Spleen (tissue), 11 donors: ENCODE data around the gene SKI. TPM values are rescaled to one million over a fixed set of nuclear protein-coding genes. Genes with fewer than 3 reads are reported as not detected.

Experiments used
- DNase-seq: peaks from one replicate; pipeline ENCODE4 v3.0.0-alpha.2; 2020
- H3K27ac ChIP-seq, 8 donors: fragments of 200-600 bp; sonication (generic) in 7 of 8; 1 replicate in 4 of 8; 2 replicates in 4 of 8; pipeline versions ENCODE4 v1.5.0 to v1.8.0; 2016 to 2021; ENCODE audit warnings: inconsistent platforms in 4 of 8, mild to moderate bottlenecking in 4 of 8, moderate library complexity in 1 of 8
- H3K27me3 ChIP-seq, 7 donors: fragments of 200-600 bp; sonication (generic) in 6 of 7; replicated peaks in 1 of 7; 1 replicate in 4 of 7; 2 replicates in 3 of 7; pipeline versions ENCODE4 v1.5.0 to v1.8.0; 2016 to 2021; ENCODE audit warnings: inconsistent platforms in 3 of 7, mild to moderate bottlenecking in 1 of 7
- H3K36me3 ChIP-seq, 6 donors: fragments of 200-600 bp; sonication (generic) in 5 of 6; 1 replicate in 4 of 6; 2 replicates in 2 of 6; pipeline versions ENCODE4 v1.5.0 to v1.8.0; 2016 to 2021; ENCODE audit warnings: inconsistent platforms in 2 of 6
- H3K4me1 ChIP-seq, 6 donors: fragments of 200-600 bp; sonication (generic) in 5 of 6; 1 replicate in 3 of 6; 2 replicates in 3 of 6; pipeline versions ENCODE4 v1.5.0 to v1.8.0; 2016 to 2021; ENCODE audit warnings: inconsistent platforms in 3 of 6
- H3K4me3 ChIP-seq, 8 donors: fragments of 200-600 bp; sonication (generic) in 7 of 8; 1 replicate in 4 of 8; 2 replicates in 4 of 8; pipeline versions ENCODE4 v1.5.0 to v1.8.0; 2016 to 2021; ENCODE audit warnings: inconsistent platforms in 4 of 8, mild to moderate bottlenecking in 4 of 8, moderate library complexity in 2 of 8
- H3K9me3 ChIP-seq, 8 donors: fragments of 200-600 bp; sonication (generic) in 7 of 8; 1 replicate in 4 of 8; 2 replicates in 4 of 8; pipeline versions ENCODE4 v1.5.0 to v1.8.0; 2016 to 2021; ENCODE audit warnings: inconsistent platforms in 4 of 8
- POLR2A ChIP-seq, 3 donors: fragments of 450-650 bp; IDR thresholded peaks; one replicate each; pipeline ENCODE4 v1.5.1; 2017; ENCODE audit warnings: antibody characterized with exemption in 3 of 3, mild to moderate bottlenecking in 1 of 3
- POLR2AphosphoS5 ChIP-seq, 3 donors: sonication (generic); formaldehyde crosslinking; IDR thresholded peaks; one replicate each; pipeline ENCODE4 v1.5.1; 2017; ENCODE audit warnings: antibody characterized with exemption in 3 of 3
- WGBS, 5 donors: extraction: QIAGEN DNeasy Blood & Tissue Kit in 3 of 5; methylation state at CpG; one replicate each; pipeline versions ENCODE4 v1.1.5 to v1.1.7; 2013 to 2018; 5-methylcytosine and 5-hydroxymethylcytosine counted together
- intact Hi-C: fragments of 100-400 bp; cut with DNase I; formaldehyde crosslinking; loops from one replicate; pipeline ENCODE4 v1.15.0; 2023; ENCODE audit warnings: low total_unique reads
- polyA plus RNA-seq, 3 donors: library from polyadenylated mRNA; stranded (reverse); fragments of 200-250 nt; gene quantifications; one replicate each; pipeline ENCODE4 v1.2.1, GENCODE V29; 2013
- total RNA-seq, 7 donors: library from RNA; depleted of rRNA in 3 of 7; stranded (reverse); fragments of >200 nt in 3 of 7; fragmentation: NEBNext Ultra II Directional in 4 of 7; extraction: Animal tissue kit (Norgen Biotek cat#: 25700) in 4 of 7; gene quantifications; one replicate each; pipeline versions ENCODE4 v1.1.0 to v1.2.1, GENCODE V29; 2016 to 2021
- TF ChIP-seq, protein P1 (sequence below), 11 experiments: fragments of 200-600 bp in 7 of 11; fragments of 450-650 bp in 4 of 11; sonication (generic) in 4 of 11; IDR thresholded peaks in 8 of 11; conservative IDR thresholded peaks in 3 of 11; 1 replicate in 7 of 11; 2 replicates in 4 of 11; pipeline versions ENCODE4 v1.4.0 to v1.8.0; 2016 to 2021; ENCODE audit warnings: antibody characterized with exemption in 11 of 11, inconsistent platforms in 4 of 11, mild to moderate bottlenecking in 1 of 11
- donor health status: healthy with polysubstance abuse.
- donor health status: DM: no; HTN: no; CAD: no; lungs with moderate emphysema.
- donor health status: DM: no; HTN: no; CAD: no.
- donor health status: Bipolar disorder and iron deficiency.
- donor health status: healthy.
- donor health status: DM: no; HTN: no; CAD: no.
- donor health status: DM: yes; HTN: yes; CAD: no.

The SKI gene
- total and polyA plus RNA-seq, 10 donors, result 4.4 to 100.0 (median 54.3) TPM

DNA sequence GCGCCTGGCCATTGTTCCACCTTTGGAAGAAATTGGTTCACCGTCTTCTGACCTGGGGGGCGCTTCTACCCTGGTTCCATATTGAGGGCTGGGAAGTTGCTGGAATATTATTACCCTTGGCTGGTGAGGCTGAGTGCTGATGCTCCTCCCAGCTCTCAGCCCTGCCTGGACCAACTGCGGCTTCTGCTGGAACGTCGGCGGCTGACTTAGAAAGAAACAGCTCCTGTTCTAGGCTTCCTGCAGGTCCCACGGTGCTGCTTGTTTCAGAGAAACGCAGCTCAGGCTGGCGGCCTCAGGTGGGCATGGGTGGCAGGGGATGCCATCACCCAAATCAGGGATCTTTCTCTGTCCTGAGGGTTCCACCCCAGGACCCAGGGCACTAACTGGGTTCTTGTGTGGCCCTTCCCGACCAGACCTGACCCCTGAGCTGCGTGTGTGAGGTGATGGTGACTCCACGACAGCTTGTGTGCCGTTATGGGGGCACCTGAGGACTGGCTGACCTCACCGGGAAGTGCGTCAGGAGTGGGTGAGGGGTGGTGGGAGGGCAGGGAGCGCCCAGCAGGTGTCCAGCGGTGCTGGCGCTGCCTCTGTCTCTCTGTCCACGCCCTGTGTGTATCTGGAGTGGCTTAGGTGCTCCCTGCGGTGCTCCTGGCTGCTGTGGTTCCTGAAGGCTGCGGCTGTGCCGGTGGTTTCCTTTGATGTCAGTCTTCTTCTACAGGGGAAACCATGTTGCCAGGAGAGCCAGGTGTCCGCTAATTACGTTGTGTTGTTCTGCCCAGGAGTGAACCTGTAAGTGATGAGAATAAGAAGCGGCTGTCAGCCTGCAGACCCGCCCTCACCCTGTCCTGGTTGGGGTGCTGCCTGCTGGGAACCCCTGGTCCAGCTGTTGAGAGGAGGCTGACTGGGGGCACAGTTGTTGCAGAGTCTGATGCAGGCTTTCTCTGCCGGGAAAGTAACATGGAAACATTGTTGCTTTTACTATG, 8.9 kb downstream of the SKI start:
- DNase-seq, result peak; percentile 72
- Histone ChIP-seq H3K27ac (peak overlapping the region; percentile 13 to 92 (median 40)), H3K4me1 (peaks cover 81 to 100% (median 100%) of the 10 kb centered on the region in 6 donors), H3K36me3 (peaks cover 0 to 18% (median 3%) of the 10 kb centered on the region in 6 donors), H3K9me3 (no peaks in the 10 kb centered on the region), H3K4me3 (peak overlapping the region in 1 of 8 donors; percentile 11), H3K27me3 (no peaks in the 10 kb centered on the region)
- WGBS, 5 donors, result 65 to 80% (median 72%) methylated on average over 14 to 28 of the region's 28 CpGs
- TF ChIP-seq POLR2AphosphoS5 (IDR thresholded peaks at IDR 0.05) (peak in 1 of 3 donors; percentile 10), POLR2A (IDR thresholded peaks at IDR 0.05) (no peak)
- intact Hi-C loops, result loop anchor here (10.0 kb wide), 1 partner anchor 58 kb away; no protein-coding TSS in a partner anchor

DNA sequence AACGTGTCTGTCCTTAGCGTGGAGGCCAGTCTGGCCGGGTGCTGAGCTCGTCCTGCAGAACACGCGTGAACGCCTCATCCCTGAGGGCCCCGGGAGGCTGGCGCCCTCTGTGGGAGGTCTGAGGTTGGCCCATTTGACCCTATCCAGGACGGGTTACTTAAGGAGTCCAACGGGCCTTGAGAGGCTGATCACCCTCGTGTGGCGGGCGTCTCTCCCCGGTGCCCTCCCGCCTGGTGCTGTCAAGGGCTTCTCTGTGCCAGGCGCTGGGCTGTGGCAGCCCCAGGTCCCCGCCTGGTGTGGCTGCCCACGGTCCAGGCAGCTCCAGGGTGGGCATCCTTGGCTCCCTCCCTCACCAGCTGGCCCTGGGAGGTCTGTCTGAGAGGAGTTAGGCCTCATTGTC, 9.7 kb downstream of the SKI start:
- Histone ChIP-seq H3K4me1 (peaks cover 78 to 100% (median 100%) of the 10 kb centered on the region in 6 donors), H3K4me3 (peak overlapping the region in 1 of 8 donors; percentile 11), H3K9me3 (no peaks in the 10 kb centered on the region), H3K27me3 (no peaks in the 10 kb centered on the region), H3K36me3 (peaks cover 0 to 20% (median 3%) of the 10 kb centered on the region in 6 donors), H3K27ac (peak overlapping the region in 7 of 8 donors; percentile 19 to 92 (median 51))
- TF ChIP-seq, protein P1, sequence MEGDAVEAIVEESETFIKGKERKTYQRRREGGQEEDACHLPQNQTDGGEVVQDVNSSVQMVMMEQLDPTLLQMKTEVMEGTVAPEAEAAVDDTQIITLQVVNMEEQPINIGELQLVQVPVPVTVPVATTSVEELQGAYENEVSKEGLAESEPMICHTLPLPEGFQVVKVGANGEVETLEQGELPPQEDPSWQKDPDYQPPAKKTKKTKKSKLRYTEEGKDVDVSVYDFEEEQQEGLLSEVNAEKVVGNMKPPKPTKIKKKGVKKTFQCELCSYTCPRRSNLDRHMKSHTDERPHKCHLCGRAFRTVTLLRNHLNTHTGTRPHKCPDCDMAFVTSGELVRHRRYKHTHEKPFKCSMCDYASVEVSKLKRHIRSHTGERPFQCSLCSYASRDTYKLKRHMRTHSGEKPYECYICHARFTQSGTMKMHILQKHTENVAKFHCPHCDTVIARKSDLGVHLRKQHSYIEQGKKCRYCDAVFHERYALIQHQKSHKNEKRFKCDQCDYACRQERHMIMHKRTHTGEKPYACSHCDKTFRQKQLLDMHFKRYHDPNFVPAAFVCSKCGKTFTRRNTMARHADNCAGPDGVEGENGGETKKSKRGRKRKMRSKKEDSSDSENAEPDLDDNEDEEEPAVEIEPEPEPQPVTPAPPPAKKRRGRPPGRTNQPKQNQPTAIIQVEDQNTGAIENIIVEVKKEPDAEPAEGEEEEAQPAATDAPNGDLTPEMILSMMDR (IDR thresholded peaks at IDR 0.05 in 8 of 11, conservative IDR thresholded peaks at IDR 0.05 in 3 of 11), result peak in 3 of 11 experiments; percentile 22 to 35 (median 30)
- TF ChIP-seq POLR2A (IDR thresholded peaks at IDR 0.05) (no peak), POLR2AphosphoS5 (IDR thresholded peaks at IDR 0.05) (peak in 1 of 3 donors; percentile 55)
- DNase-seq, result peak; percentile 79
- 64 to 80% (median 73%) methylated on average over 17 to 19 of the region's 19 CpGs for WGBS, 5 donors
- intact Hi-C loops, result loop anchor here (10.0 kb wide), 1 partner anchor 57 kb away; no protein-coding TSS in a partner anchor

DNA sequence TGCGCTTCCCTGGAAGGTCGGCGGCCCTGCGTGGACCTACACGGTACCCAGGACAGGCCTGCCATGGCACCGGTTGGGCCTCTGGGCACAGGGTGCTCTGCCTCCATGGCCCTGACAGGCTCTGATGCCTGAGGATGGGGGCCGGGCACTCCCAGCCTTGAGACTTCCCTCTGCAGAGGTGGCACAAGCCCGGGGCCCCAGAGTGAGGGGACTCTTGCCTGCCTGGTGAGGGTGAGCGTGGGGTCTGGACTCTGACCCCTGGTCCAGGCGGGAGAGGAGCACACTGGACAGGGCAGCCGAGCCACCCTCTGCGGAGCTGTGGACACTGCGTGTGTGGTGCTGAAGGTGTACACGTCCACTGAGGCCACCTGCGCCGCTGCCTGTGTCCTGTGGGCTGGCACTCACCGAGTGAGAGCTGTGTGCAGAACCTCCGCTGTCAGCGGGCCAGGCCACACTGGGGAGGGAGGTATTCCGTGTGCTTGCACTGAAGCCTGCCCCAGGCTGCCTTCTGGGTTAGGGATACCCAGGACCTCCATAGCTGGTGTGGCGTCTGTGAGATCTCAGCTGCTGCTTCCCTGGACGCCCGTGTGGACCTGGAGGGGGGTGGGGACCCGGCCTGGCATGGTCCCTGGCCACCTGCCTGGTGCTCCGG, 10.4 kb downstream of the SKI start:
- intact Hi-C loops, result loop anchor here (10.0 kb wide), 1 partner anchor 56 kb away; no protein-coding TSS in a partner anchor
- H3K4me3 ChIP-seq, result no peak overlapping the region
- H3K9me3 ChIP-seq, result no peaks in the 10 kb centered on the region
- peak overlapping the region in 6 of 8 donors; percentile 19 to 92 (median 53) for H3K27ac ChIP-seq
- WGBS, 5 donors, result 84 to 89% (median 86%) methylated on average over 14 to 25 of the region's 25 CpGs
- H3K27me3 ChIP-seq, result no peaks in the 10 kb centered on the region
- TF ChIP-seq POLR2A (IDR thresholded peaks at IDR 0.05) (no peak), POLR2AphosphoS5 (IDR thresholded peaks at IDR 0.05) (peak in 1 of 3 donors; percentile 35)
- peak; percentile 76 for DNase-seq
- H3K4me1 ChIP-seq, result peaks cover 79 to 100% (median 100%) of the 10 kb centered on the region in 6 donors
- H3K36me3 ChIP-seq, result peaks cover 0 to 27% (median 3%) of the 10 kb centered on the region in 6 donors

DNA sequence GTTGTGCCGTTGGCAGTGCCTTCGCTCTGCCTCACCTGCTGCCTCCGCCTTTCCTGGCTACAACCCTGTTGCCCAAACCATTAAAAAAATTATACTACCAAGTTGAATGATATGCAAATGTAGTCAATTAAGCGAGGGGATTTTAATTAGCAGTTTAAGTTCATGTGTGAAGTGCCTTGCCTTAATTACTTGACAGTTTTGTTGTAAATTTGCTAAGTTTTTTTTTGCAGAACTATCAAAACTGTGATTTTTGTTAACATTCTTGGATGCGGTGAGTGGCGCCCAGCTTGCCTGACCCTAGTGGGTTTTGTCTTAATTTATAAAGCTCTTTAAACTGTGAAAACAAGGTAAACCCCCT, 10.9 kb downstream of the SKI start:
- 89 to 96% (median 93%) methylated on average over 6 of the region's 6 CpGs for WGBS, 5 donors
- no peak for DNase-seq
- no peak overlapping the region for H3K4me3 ChIP-seq
- H3K27me3 ChIP-seq, result no peaks in the 10 kb centered on the region
- peaks cover 78 to 100% (median 98%) of the 10 kb centered on the region in 6 donors for H3K4me1 ChIP-seq
- intact Hi-C loops, result loop anchor here (10.0 kb wide), 1 partner anchor 56 kb away; no protein-coding TSS in a partner anchor
- peak overlapping the region in 2 of 8 donors; percentile 66 to 92 for H3K27ac ChIP-seq
- peaks cover 0 to 31% (median 3%) of the 10 kb centered on the region in 6 donors for H3K36me3 ChIP-seq
- H3K9me3 ChIP-seq, result no peaks in the 10 kb centered on the region
- no peak for TF ChIP-seq POLR2AphosphoS5 (IDR thresholded peaks at IDR 0.05)
- TF ChIP-seq, protein P1 (IDR thresholded peaks at IDR 0.05 in 8 of 11, conservative IDR thresholded peaks at IDR 0.05 in 3 of 11), result no peak
